GM18511 (cell line): ENCODE data around the gene GATC.

Experiments used
- ATAC-seq: cut with Tn5 transposase; IDR thresholded peaks from one replicate; pipeline ENCODE4 v1.9.1; 2021; ENCODE audit warnings: mild to moderate bottlenecking, moderate library complexity; ENCODE audit not compliant: unreplicated experiment

Gene GATC

GRCh38 chr12:120495731-120496412, 49.6 kb downstream of the GATC start, which contains the start of gene DYNLL1:
DYNLL1 (plus strand) TSS chr12:120496113; CDS start chr12:120496422, 309 bp downstream.
- ATAC-seq: peak; percentile 93

DNA sequence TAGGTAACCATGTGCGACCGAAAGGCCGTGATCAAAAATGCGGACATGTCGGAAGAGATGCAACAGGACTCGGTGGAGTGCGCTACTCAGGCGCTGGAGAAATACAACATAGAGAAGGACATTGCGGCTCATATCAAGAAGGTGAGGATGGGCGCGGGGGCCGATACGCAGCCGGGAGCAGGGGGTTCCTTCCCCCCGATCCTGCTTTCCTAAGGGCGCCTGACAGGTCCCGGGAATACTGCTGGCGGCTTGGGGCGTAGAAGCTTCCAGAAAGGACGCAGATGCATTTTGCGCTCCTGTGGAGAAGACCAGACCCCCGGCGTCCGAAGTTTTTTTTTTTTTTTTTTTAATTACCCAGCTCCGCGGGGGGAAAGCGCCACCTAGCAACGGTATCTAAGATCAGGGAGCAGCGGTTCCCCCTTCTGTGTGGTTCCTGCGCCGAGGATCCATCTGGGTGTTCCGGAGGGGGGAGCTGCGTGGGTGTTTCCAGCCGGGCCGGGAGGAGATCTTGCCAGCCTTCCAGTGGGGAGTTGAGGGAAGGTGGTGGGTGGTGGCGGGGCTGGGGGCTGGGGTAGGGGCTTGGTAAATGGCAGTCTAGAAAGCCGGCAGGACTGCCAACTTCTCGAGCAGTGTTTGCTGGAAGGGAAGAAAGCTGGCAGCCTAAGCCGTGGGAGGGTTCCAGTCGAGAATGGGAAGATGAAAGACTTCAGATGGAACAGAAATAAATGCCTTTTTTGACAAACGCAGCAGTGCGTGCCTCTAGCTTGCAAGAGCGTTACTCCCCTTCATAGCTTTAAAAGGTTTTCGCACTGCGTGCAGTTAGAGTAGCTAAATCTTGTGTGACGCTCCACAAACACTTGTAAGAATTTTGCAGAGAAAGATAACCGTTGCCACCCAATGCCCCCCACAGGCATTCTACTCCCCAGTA, 50.4 kb downstream of the GATC start:
- ATAC-seq: peak; percentile 26

GRCh38 chr12:120497524-120498150, 51.4 kb downstream of the GATC start:
- no peak for ATAC-seq

DNA sequence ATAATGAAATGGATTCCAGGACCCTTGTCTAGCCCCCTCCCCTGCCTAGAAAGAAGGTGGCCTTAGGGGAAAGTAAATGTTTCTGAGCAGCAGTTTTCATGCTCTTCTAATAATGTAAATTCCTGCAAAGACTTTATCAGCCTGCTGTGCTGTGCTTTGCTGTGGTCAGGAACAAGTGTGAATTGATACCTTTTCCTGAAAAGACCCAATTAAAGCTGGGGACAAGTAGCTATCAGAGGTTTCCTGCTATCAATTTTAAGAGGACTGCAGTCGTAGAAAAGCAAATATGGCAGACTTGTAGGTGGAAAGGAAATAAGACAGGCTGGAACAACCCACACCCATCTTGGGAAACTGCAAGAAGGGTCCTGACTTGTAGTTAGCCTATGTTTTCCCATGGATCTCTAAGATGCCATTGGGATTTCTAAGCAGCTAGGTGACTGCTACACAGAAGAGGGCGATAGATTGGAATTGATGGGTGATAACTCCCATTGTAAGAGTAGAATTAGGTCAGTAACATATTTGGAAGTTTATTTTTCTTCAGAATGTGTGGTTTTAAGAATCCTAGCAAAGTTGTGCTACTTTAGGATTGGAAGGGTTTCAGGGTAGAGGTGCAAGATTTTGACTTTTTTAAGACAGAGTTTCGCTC, 52.7 kb downstream of the GATC start:
- no peak for ATAC-seq

GRCh38 chr12:120500581-120500980, 54.3 kb downstream of the GATC start:
- ATAC-seq: no peak

DNA sequence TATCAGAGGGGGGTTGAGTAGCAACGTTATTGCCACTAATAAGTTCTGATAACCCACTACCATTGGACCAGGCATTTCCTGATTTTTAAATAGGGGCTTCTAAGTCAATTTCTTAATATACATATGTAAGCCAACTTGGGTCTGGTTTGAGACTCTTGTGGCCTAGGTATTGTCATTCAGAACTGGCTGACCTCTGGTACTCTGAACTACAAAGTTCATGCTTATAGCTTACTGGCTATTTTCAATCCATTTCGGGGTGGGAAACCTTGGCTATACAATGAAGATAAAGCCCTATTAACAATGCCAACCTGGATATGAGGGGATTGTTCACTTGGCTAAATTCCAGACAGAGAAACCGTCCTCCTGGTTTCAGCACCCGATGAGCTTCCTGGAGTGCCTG, 58.3 kb downstream of the GATC start:
- no peak for ATAC-seq

DNA sequence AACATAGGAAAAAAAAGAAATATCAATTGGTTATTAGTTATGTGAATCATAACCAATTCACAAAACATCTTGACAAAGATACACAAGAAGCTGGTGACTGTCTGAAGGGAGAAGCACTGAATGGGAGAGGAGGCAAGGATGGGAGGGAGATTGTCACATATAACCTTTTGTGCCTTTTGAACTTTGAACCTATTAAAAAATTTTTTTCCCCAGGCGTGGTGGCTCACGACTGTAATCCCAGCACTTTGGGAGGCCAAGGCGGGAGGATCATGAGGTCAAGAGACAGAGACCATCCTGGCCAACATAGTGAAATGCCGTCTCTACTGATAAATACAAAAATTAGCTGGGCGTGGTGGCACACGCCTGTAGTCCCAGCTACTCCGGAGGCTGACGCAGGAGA, 62.3 kb downstream of the GATC start:
- no peak for ATAC-seq
